ENCODE measurements around the gene LAMA3.

DNA sequence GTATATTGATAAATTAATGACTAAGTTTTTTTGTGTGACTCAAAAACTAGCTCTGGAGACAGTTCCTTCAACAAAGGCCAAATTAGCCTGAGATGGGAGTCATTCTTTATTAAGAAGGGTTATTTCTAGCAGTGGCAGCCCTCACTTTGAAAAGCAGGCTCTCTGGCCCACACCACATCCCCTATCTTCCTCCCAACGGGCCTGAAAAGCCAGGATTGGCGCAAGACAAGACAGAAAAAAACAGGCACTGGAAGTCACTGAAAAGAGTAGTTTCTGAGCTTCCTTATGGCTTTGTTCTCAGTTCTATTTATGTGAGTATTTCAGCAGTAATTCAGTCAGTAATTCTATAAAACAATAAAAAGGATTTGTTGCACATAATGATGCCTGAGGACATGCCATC is 149.0 kb downstream of the LAMA3 start:
- TF ChIP-seq, protein P1, sequence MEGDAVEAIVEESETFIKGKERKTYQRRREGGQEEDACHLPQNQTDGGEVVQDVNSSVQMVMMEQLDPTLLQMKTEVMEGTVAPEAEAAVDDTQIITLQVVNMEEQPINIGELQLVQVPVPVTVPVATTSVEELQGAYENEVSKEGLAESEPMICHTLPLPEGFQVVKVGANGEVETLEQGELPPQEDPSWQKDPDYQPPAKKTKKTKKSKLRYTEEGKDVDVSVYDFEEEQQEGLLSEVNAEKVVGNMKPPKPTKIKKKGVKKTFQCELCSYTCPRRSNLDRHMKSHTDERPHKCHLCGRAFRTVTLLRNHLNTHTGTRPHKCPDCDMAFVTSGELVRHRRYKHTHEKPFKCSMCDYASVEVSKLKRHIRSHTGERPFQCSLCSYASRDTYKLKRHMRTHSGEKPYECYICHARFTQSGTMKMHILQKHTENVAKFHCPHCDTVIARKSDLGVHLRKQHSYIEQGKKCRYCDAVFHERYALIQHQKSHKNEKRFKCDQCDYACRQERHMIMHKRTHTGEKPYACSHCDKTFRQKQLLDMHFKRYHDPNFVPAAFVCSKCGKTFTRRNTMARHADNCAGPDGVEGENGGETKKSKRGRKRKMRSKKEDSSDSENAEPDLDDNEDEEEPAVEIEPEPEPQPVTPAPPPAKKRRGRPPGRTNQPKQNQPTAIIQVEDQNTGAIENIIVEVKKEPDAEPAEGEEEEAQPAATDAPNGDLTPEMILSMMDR (conservative IDR thresholded peaks at IDR 0.05; ENCODE audit: low read depth in 2 of 2) = no peak
- TF ChIP-seq POLR2AphosphoS5 (IDR thresholded peaks at IDR 0.05; ENCODE audit: low read depth) = no peak
- no peak for TF ChIP-seq EZH2 (IDR thresholded peaks at IDR 0.05; ENCODE audit: low read depth, unreplicated experiment)
- TF ChIP-seq ZNF114 (CRISPR knock-in tag; IDR thresholded peaks at IDR 0.05) = no peak
- no peak for TF ChIP-seq EZH2phosphoT487 (IDR thresholded peaks at IDR 0.05; ENCODE audit: unreplicated experiment)
- no peak for TF ChIP-seq CREB1 (CRISPR knock-in tag; IDR thresholded peaks at IDR 0.05; ENCODE audit: low read depth)
- TF ChIP-seq, protein P2, sequence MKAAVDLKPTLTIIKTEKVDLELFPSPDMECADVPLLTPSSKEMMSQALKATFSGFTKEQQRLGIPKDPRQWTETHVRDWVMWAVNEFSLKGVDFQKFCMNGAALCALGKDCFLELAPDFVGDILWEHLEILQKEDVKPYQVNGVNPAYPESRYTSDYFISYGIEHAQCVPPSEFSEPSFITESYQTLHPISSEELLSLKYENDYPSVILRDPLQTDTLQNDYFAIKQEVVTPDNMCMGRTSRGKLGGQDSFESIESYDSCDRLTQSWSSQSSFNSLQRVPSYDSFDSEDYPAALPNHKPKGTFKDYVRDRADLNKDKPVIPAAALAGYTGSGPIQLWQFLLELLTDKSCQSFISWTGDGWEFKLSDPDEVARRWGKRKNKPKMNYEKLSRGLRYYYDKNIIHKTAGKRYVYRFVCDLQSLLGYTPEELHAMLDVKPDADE (IDR thresholded peaks at IDR 0.05) = no peak
